T-cell (primary cell): ENCODE measurements around the gene VWA7. TPM values are rescaled to one million over a fixed set of nuclear protein-coding genes. Genes with fewer than 3 reads are reported as not detected.

Experiments
- ATAC-seq, 4 experiments: fragments of 200-7000 bp in 3 of 4; fragments of 150-1000 bp in 1 of 4; cut with Tn5 transposase; replicated peaks in 1 of 4; 1 replicate in 3 of 4; 2 replicates in 1 of 4; pipeline ENCODE4 v1.10.0; 2021; ENCODE audit warnings: moderate library complexity in 3 of 4, mild to moderate bottlenecking in 2 of 4, moderate number of reproducible peaks in 1 of 4
- CTCF ChIA-PET, 2 donors: fragments of 300-600 bp; sonication (Branson Sonifier 250); formaldehyde crosslinking; loops; one replicate each; lab custom pipeline; 2022; ENCODE audit warnings: antibody characterized with exemption in 2 of 2; lab: Charles Lee
- POLR2A ChIA-PET, 2 donors: fragments of 300-600 bp; sonication (Branson Sonifier 250); formaldehyde crosslinking; loops; one replicate each; lab custom pipeline; 2022; ENCODE audit warnings: antibody characterized with exemption in 2 of 2; lab: Charles Lee
- DNase-seq, 35 experiments: peaks; one replicate each; pipeline versions ENCODE4 v3.0.0 to v3.0.0-alpha.2; 2013 to 2023
- H3K27ac ChIP-seq: one replicate; pipeline ENCODE4 v1.5.1; 2013; ENCODE audit warnings: low read length
- H3K27me3 ChIP-seq, 2 experiments: replicated peaks in 1 of 2; 1 replicate in 1 of 2; 2 replicates in 1 of 2; pipeline versions ENCODE4 v1.6.1 to v1.7.0; 2013; ENCODE audit warnings: low read length in 1 of 2, mixed read lengths in 1 of 2; ENCODE audit not compliant: control insufficient read depth in 2 of 2, insufficient read depth in 2 of 2; ENCODE audit errors: extremely low read depth in 1 of 2
- H3K36me3 ChIP-seq, 2 donors: 1 replicate in 1 of 2; 2 replicates in 1 of 2; pipeline versions ENCODE4 v1.6.1 to v1.7.0; 2013; ENCODE audit warnings: low read length in 1 of 2; ENCODE audit not compliant: control insufficient read depth in 2 of 2, insufficient read depth in 1 of 2; ENCODE audit errors: extremely low read depth in 1 of 2
- H3K4me1 ChIP-seq, 2 experiments: 1 replicate in 1 of 2; 2 replicates in 1 of 2; pipeline versions ENCODE4 v1.6.1 to v1.7.0; 2013; ENCODE audit warnings: low read length in 2 of 2, mixed read lengths in 1 of 2; ENCODE audit not compliant: insufficient read depth in 2 of 2, control insufficient read depth in 1 of 2; ENCODE audit errors: extremely low read depth in 1 of 2
- H3K4me3 ChIP-seq, 2 donors: 1 replicate in 1 of 2; 2 replicates in 1 of 2; pipeline versions ENCODE4 v1.5.1 to v1.7.0; 2013; ENCODE audit warnings: mild to moderate bottlenecking in 2 of 2, low read length in 1 of 2, moderate library complexity in 1 of 2; ENCODE audit not compliant: control insufficient read depth in 1 of 2; ENCODE audit errors: extremely low read depth in 1 of 2
- H3K9me3 ChIP-seq: 2 replicates; pipeline ENCODE4 v1.7.0; 2013
- H3K27ac Mint-ChIP-seq, 2 donors: one replicate each; pipeline ENCODE4 v1.8.0; 2020 to 2021; ENCODE audit warnings: mild to moderate bottlenecking in 2 of 2, mixed read lengths in 2 of 2
- H3K27me3 Mint-ChIP-seq, 2 donors: one replicate each; pipeline ENCODE4 v1.8.0; 2021 to 2022; ENCODE audit warnings: mixed read lengths in 2 of 2
- H3K36me3 Mint-ChIP-seq: one replicate; pipeline ENCODE4 v1.8.0; 2021; ENCODE audit warnings: mixed read lengths
- H3K4me1 Mint-ChIP-seq, 3 donors: one replicate each; pipeline ENCODE4 v1.8.0; 2020 to 2022; ENCODE audit warnings: mixed read lengths in 3 of 3, mild to moderate bottlenecking in 1 of 3
- H3K4me3 Mint-ChIP-seq, 3 donors: one replicate each; pipeline ENCODE4 v1.8.0; 2020 to 2022; ENCODE audit warnings: mild to moderate bottlenecking in 3 of 3, mixed read lengths in 3 of 3, moderate library complexity in 3 of 3
- H3K9me3 Mint-ChIP-seq, 3 donors: one replicate each; pipeline ENCODE4 v1.8.0; 2020 to 2022; ENCODE audit warnings: mixed read lengths in 3 of 3
- WGBS: methylation state at CpG from one replicate; pipeline ENCODE4 v1.1.5; 2013; ENCODE audit warnings: missing lambda C conversion rate; ENCODE audit not compliant: insufficient coverage; 5-methylcytosine and 5-hydroxymethylcytosine counted together
- total RNA-seq, 35 experiments: library from RNA in 6 of 35; stranded (reverse) in 6 of 35; fragments of 120-200 nt in 1 of 35; gene quantifications; one replicate each; pipeline versions ENCODE4 v1.2.1 to v1.2.4 and lab custom pipeline; 2013 to 2026

VWA7 gene
- total RNA-seq, 5 donors from 2014 or later (not counting 1 experiment from before 2014, with no cell fraction given) = 1.4 to 8.0 (median 2.1) TPM

GRCh38 chr6:31742894-31743293, 34.2 kb downstream of the VWA7 start:
- no peak overlapping the region for H3K27ac ChIP-seq
- no peaks in the 10 kb centered on the region for H3K9me3 ChIP-seq
- H3K9me3 Mint-ChIP-seq = no peaks in the 10 kb centered on the region
- no peaks in the 10 kb centered on the region for H3K27me3 ChIP-seq
- WGBS = 94% methylated on average over 3 of the region's 3 CpGs
- DNase-seq = no peak
- CTCF ChIA-PET = interaction anchor here in 1 of 2 donors (0.5 kb wide), 1 partner anchor 89 kb away, joined by 6 read pairs; no protein-coding TSS in a partner anchor
- no peak overlapping the region for H3K27ac Mint-ChIP-seq
- no peak overlapping the region for H3K4me3 ChIP-seq
- H3K27me3 Mint-ChIP-seq = no peaks in the 10 kb centered on the region
- peaks cover 26 to 33% (median 29%) of the 10 kb centered on the region in 3 donors for H3K4me1 Mint-ChIP-seq
- POLR2A ChIA-PET = no interaction called here
- peaks cover 13% of the 10 kb centered on the region for H3K36me3 Mint-ChIP-seq
- peaks cover 16 to 29% of the 10 kb centered on the region in 2 experiments for H3K4me1 ChIP-seq
- H3K4me3 Mint-ChIP-seq = no peak overlapping the region
- H3K36me3 ChIP-seq = peaks cover 0 to 3% of the 10 kb centered on the region in 2 donors
- no peak for ATAC-seq

GRCh38 chr6:31741815-31742214, 35.3 kb downstream of the VWA7 start:
- WGBS = 100% methylated on average over 2 of the region's 2 CpGs
- peaks cover 24 to 40% of the 10 kb centered on the region in 2 experiments for H3K4me1 ChIP-seq
- ChIA-PET CTCF (no interaction called here), POLR2A (interaction anchor here (0.6 to 0.7 kb wide), 4 partner anchors 12 to 117 kb away, joined by 3 to 6 read pairs (median 4); partner anchors contain the start of genes HSPA1B (in 1 of the 2) and LY6G6C (in 1 of the 2))
- H3K9me3 ChIP-seq = no peaks in the 10 kb centered on the region
- no peak overlapping the region for H3K27ac ChIP-seq
- H3K4me3 ChIP-seq = no peak overlapping the region
- no peaks in the 10 kb centered on the region for H3K27me3 Mint-ChIP-seq
- no peak overlapping the region for H3K27ac Mint-ChIP-seq
- peaks cover 13% of the 10 kb centered on the region for H3K36me3 Mint-ChIP-seq
- no peaks in the 10 kb centered on the region for H3K27me3 ChIP-seq
- DNase-seq (no peak), ATAC-seq (no peak)
- H3K4me1 Mint-ChIP-seq = peaks cover 37 to 44% (median 40%) of the 10 kb centered on the region in 3 donors
- no peaks in the 10 kb centered on the region for H3K36me3 ChIP-seq
- H3K9me3 Mint-ChIP-seq = no peaks in the 10 kb centered on the region
- H3K4me3 Mint-ChIP-seq = peak overlapping the region in 2 of 3 donors; percentile 25 to 92

GRCh38 chr6:31740397-31741223, 36.5 kb downstream of the VWA7 start:
- peak overlapping the region; percentile 53 to 88 for H3K27ac Mint-ChIP-seq
- ChIA-PET CTCF (interaction anchor here (0.5 to 3.1 kb wide), 8 partner anchors 10 to 192 kb away, joined by 3 to 18 read pairs (median 4); partner anchors contain the start of genes DDAH2 (in 1 of the 2) and NEU1 (in 1 of the 2)), POLR2A (no interaction called here)
- 12% methylated on average over 23 of the region's 29 CpGs for WGBS
- no peaks in the 10 kb centered on the region for H3K9me3 ChIP-seq
- H3K27me3 Mint-ChIP-seq = no peaks in the 10 kb centered on the region
- H3K4me1 Mint-ChIP-seq = peaks cover 48 to 56% (median 52%) of the 10 kb centered on the region in 3 donors
- H3K27me3 ChIP-seq = no peaks in the 10 kb centered on the region
- H3K36me3 ChIP-seq = no peaks in the 10 kb centered on the region
- DNase-seq = no peak
- no peaks in the 10 kb centered on the region for H3K9me3 Mint-ChIP-seq
- peak overlapping the region; percentile 19 for H3K27ac ChIP-seq
- peak overlapping the region; percentile 85 to 92 (median 92) for H3K4me3 Mint-ChIP-seq
- H3K4me3 ChIP-seq = peak overlapping the region; percentile 82 to 92
- peaks cover 13% of the 10 kb centered on the region for H3K36me3 Mint-ChIP-seq
- ATAC-seq = no peak
- peaks cover 36 to 51% of the 10 kb centered on the region in 2 experiments for H3K4me1 ChIP-seq

- no peaks in the 10 kb centered on the region for H3K9me3 Mint-ChIP-seq
- peak; percentile 81 to 96 (median 92) for DNase-seq
- H3K4me3 ChIP-seq = peak within 1 kb of the TSS; percentile 82 to 92
- H3K4me1 Mint-ChIP-seq = peaks cover 56 to 62% (median 60%) of the 10 kb centered on the region in 3 donors
- peak within 1 kb of the TSS; percentile 81 for H3K27ac ChIP-seq
- WGBS = under 1% methylated on average over 47 of the region's 58 CpGs
- H3K27me3 ChIP-seq = no peaks in the 10 kb centered on the region
- ChIA-PET POLR2A (interaction anchor here (0.5 to 0.6 kb wide), 3 partner anchors 44 to 123 kb away, joined by 3 to 5 read pairs (median 3); no protein-coding TSS in a partner anchor), CTCF (interaction anchor here (0.5 to 3.1 kb wide), 11 partner anchors 9 to 191 kb away, joined by 3 to 18 read pairs (median 4); partner anchors contain the start of genes DDAH2 (in 1 of the 2), EHMT2 (in 1 of the 2), NEU1 (in 1 of the 2) and VARS1 (in 1 of the 2))
- ATAC-seq = peak; percentile 89 to 93 (median 92)
- H3K4me1 ChIP-seq = peaks cover 39 to 53% of the 10 kb centered on the region in 2 experiments
- no peaks in the 10 kb centered on the region for H3K36me3 ChIP-seq
- H3K9me3 ChIP-seq = no peaks in the 10 kb centered on the region
- no peaks in the 10 kb centered on the region for H3K27me3 Mint-ChIP-seq
- peak within 1 kb of the TSS; percentile 88 to 95 for H3K27ac Mint-ChIP-seq
- peaks cover 13% of the 10 kb centered on the region for H3K36me3 Mint-ChIP-seq
- peak within 1 kb of the TSS; percentile 85 to 95 (median 92) for H3K4me3 Mint-ChIP-seq
These were observed 37.3 kb downstream of the VWA7 start, which contains the start of gene MSH5 for GRCh38 chr6:31739639-31740396. MSH5 (plus strand) TSS chr6:31740005; CDS start chr6:31740467, 462 bp downstream.

GRCh38 chr6:31737991-31738979, 38.8 kb downstream of the VWA7 start:
- 0% methylated on average over 3 of the region's 6 CpGs for WGBS
- peaks cover 45 to 68% of the 10 kb centered on the region in 2 experiments for H3K4me1 ChIP-seq
- peak overlapping the region; percentile 14 to 60 for H3K4me3 ChIP-seq
- Mint-ChIP-seq H3K9me3 (no peaks in the 10 kb centered on the region), H3K4me3 (peak overlapping the region; percentile 91 to 95 (median 92)), H3K36me3 (peaks cover 17% of the 10 kb centered on the region), H3K27me3 (no peaks in the 10 kb centered on the region), H3K4me1 (peaks cover 70 to 78% (median 75%) of the 10 kb centered on the region in 3 donors), H3K27ac (peak overlapping the region; percentile 73 to 95)
- no peaks in the 10 kb centered on the region for H3K9me3 ChIP-seq
- no peaks in the 10 kb centered on the region for H3K27me3 ChIP-seq
- peak in 34 of 35 experiments; percentile 36 to 89 (median 64) for DNase-seq
- ATAC-seq = peak; percentile 23 to 55 (median 34)
- H3K36me3 ChIP-seq = peaks cover 4 to 11% of the 10 kb centered on the region in 2 donors
- CTCF ChIA-PET = interaction anchor here (0.6 to 3.1 kb wide), 12 partner anchors 9 to 164 kb away, joined by 3 to 18 read pairs (median 6); partner anchors contain the start of genes DDAH2 (in 1 of the 2), HSPA1B (in 1 of the 2), LSM2 (in 1 of the 2) and NEU1 (in 1 of the 2)
- POLR2A ChIA-PET = interaction anchor here in 1 of 2 donors (0.5 to 1.4 kb wide), 5 partner anchors 35 to 391 kb away, joined by 3 to 4 read pairs (median 3); partner anchors contain the start of gene ABHD16A
- H3K27ac ChIP-seq = peak overlapping the region; percentile 81
